Colon (tissue), 2 donors: ENCODE measurements around the gene AAK1.
"Not testable (repeated sequence)": the region's sequence is repeated elsewhere in the genome, so short reads cannot be mapped to it uniquely, and the experiment has no call there.

Source experiments
- FAIRE-seq: peaks from 2 replicates; lab custom pipeline; 2012; peaks lifted over from hg19 to GRCh38; lab: Jason Lieb, UNC
- donor health status: control.
- donor health status: control.

The AAK1 gene

GRCh38 chr2:69600425-69600824, 43.1 kb downstream of the AAK1 start:
- FAIRE-seq, result no peak

- FAIRE-seq, result no peak
Observed at GRCh38 chr2:69597843-69598610, 45.5 kb downstream of the AAK1 start.

- no peak for FAIRE-seq
Observed at GRCh38 chr2:69597105-69597504, 46.4 kb downstream of the AAK1 start.

- FAIRE-seq, result no peak
Observed at GRCh38 chr2:69594341-69594740, 49.2 kb downstream of the AAK1 start.

- FAIRE-seq, result no peak
Observed at GRCh38 chr2:69592511-69592910, 51.0 kb downstream of the AAK1 start.

GRCh38 chr2:69589973-69590652, 53.4 kb downstream of the AAK1 start:
- no peak for FAIRE-seq

GRCh38 chr2:69588945-69589344, 54.6 kb downstream of the AAK1 start:
- FAIRE-seq, result no peak

- FAIRE-seq, result no peak
Observed at GRCh38 chr2:69588403-69588802, 55.1 kb downstream of the AAK1 start.

- FAIRE-seq, result no peak
Observed at GRCh38 chr2:69585855-69586555, 57.5 kb downstream of the AAK1 start.

GRCh38 chr2:69584127-69584889, 59.2 kb downstream of the AAK1 start:
- no peak for FAIRE-seq

GRCh38 chr2:69583321-69583833, 60.2 kb downstream of the AAK1 start:
- FAIRE-seq, result no peak

GRCh38 chr2:69582582-69583176, 60.9 kb downstream of the AAK1 start:
- FAIRE-seq, result no peak

- FAIRE-seq, result no peak
Observed at GRCh38 chr2:69581774-69582581, 61.6 kb downstream of the AAK1 start.

GRCh38 chr2:69580486-69580885, 63.1 kb downstream of the AAK1 start:
- no peak for FAIRE-seq

- FAIRE-seq, result no peak
Observed at GRCh38 chr2:69579536-69579935, 64.0 kb downstream of the AAK1 start.

- FAIRE-seq, result no peak
Observed at GRCh38 chr2:69578198-69578540, 65.4 kb downstream of the AAK1 start.

- FAIRE-seq, result no peak
Observed at GRCh38 chr2:69577467-69578197, 65.9 kb downstream of the AAK1 start.

GRCh38 chr2:69576880-69577279, 66.7 kb downstream of the AAK1 start:
- FAIRE-seq, result no peak

- no peak for FAIRE-seq
Observed at GRCh38 chr2:69575926-69576325, 67.6 kb downstream of the AAK1 start.

GRCh38 chr2:69575371-69575770, 68.2 kb downstream of the AAK1 start:
- not testable (repeated sequence) for FAIRE-seq
